ENCODE results near the gene SERINC3. TPM values are rescaled to one million over a fixed set of nuclear protein-coding genes. Genes with fewer than 3 reads are reported as not detected.
"Not testable (repeated sequence)": the region's sequence is repeated elsewhere in the genome, so short reads cannot be mapped to it uniquely, and the experiment has no call there.

SERINC3 gene
- total RNA-seq, 1 donor from 2014 or later, result 47.1 TPM

- no peaks in the 10 kb centered on the region for H3K9me3 Mint-ChIP-seq
- H3K27ac Mint-ChIP-seq, result no peak overlapping the region
- no peak for DNase-seq (ENCODE audit: extremely low spot score, unreplicated experiment)
- no peaks in the 10 kb centered on the region for H3K27me3 Mint-ChIP-seq
- H3K36me3 Mint-ChIP-seq, result peaks cover 3% of the 10 kb centered on the region
- H3K4me3 Mint-ChIP-seq, result no peak overlapping the region
- peaks cover 13% of the 10 kb centered on the region for H3K4me1 Mint-ChIP-seq (ENCODE audit: unreplicated experiment)
- no peak for TF ChIP-seq CTCF (conservative IDR thresholded peaks at IDR 0.05)
Observed at GRCh38 chr20:44479643-44480042, 42.2 kb downstream of the SERINC3 start.

- DNase-seq (ENCODE audit: extremely low spot score, unreplicated experiment), result no peak
- no peak for TF ChIP-seq CTCF (conservative IDR thresholded peaks at IDR 0.05)
- Mint-ChIP-seq H3K4me3 (no peak overlapping the region), H3K27me3 (no peaks in the 10 kb centered on the region), H3K4me1 (ENCODE audit: unreplicated experiment) (peaks cover 13% of the 10 kb centered on the region), H3K27ac (no peak overlapping the region), H3K9me3 (no peaks in the 10 kb centered on the region), H3K36me3 (no peaks in the 10 kb centered on the region)
Observed at GRCh38 chr20:44478206-44478605, 43.7 kb downstream of the SERINC3 start.

GRCh38 chr20:44477151-44477550 lies 44.7 kb downstream of the SERINC3 start:
- peak overlapping the region; percentile 94 for H3K4me3 Mint-ChIP-seq
- H3K27me3 Mint-ChIP-seq, result no peaks in the 10 kb centered on the region
- peak overlapping the region; percentile 8 for H3K27ac Mint-ChIP-seq
- H3K36me3 Mint-ChIP-seq, result no peaks in the 10 kb centered on the region
- peaks cover 13% of the 10 kb centered on the region for H3K4me1 Mint-ChIP-seq (ENCODE audit: unreplicated experiment)
- DNase-seq (ENCODE audit: extremely low spot score, unreplicated experiment), result no peak
- no peak for TF ChIP-seq CTCF (conservative IDR thresholded peaks at IDR 0.05)
- no peaks in the 10 kb centered on the region for H3K9me3 Mint-ChIP-seq

- Mint-ChIP-seq H3K9me3 (no peaks in the 10 kb centered on the region), H3K4me1 (ENCODE audit: unreplicated experiment) (peaks cover 13% of the 10 kb centered on the region), H3K27me3 (peaks cover 4% of the 10 kb centered on the region), H3K4me3 (peak within 1 kb of the TSS; percentile 94), H3K27ac (peak within 1 kb of the TSS; percentile 89), H3K36me3 (no peaks in the 10 kb centered on the region)
- DNase-seq (ENCODE audit: extremely low spot score, unreplicated experiment), result peak; percentile 93
- no peak for TF ChIP-seq CTCF (conservative IDR thresholded peaks at IDR 0.05)
Observed at GRCh38 chr20:44475694-44476560, 45.9 kb downstream of the SERINC3 start, which contains the start of gene TTPAL. Gene TTPAL (plus strand): TSS chr20:44475874. CDS start chr20:44480000, 4,126 bp downstream.

- peaks cover 13% of the 10 kb centered on the region for H3K4me1 Mint-ChIP-seq (ENCODE audit: unreplicated experiment)
- peak overlapping the region; percentile 94 for H3K4me3 Mint-ChIP-seq
- H3K27me3 Mint-ChIP-seq, result peaks cover 4% of the 10 kb centered on the region
- no peak for DNase-seq (ENCODE audit: extremely low spot score, unreplicated experiment)
- no peaks in the 10 kb centered on the region for H3K9me3 Mint-ChIP-seq
- peak overlapping the region; percentile 89 for H3K27ac Mint-ChIP-seq
- H3K36me3 Mint-ChIP-seq, result no peaks in the 10 kb centered on the region
- no peak for TF ChIP-seq CTCF (conservative IDR thresholded peaks at IDR 0.05)
Observed at GRCh38 chr20:44475372-44475693, 46.5 kb downstream of the SERINC3 start.

- not testable (repeated sequence) for H3K27me3 Mint-ChIP-seq; H3K27ac Mint-ChIP-seq; DNase-seq (ENCODE audit: extremely low spot score, unreplicated experiment); H3K36me3 Mint-ChIP-seq; H3K4me3 Mint-ChIP-seq; H3K9me3 Mint-ChIP-seq
- H3K4me1 Mint-ChIP-seq (ENCODE audit: unreplicated experiment), result peaks cover 13% of the 10 kb centered on the region
Observed at GRCh38 chr20:44472283-44472682, 49.6 kb downstream of the SERINC3 start.

Measured in type B pancreatic cell (in vitro differentiated cells).